G401.6 (cell line): ENCODE results near the gene ADSL.

Experiments used
- FAIRE-seq: peaks from 2 replicates; lab custom pipeline; 2012; peaks lifted over from hg19 to GRCh38; lab: Jason Lieb, UNC

Gene ADSL

DNA sequence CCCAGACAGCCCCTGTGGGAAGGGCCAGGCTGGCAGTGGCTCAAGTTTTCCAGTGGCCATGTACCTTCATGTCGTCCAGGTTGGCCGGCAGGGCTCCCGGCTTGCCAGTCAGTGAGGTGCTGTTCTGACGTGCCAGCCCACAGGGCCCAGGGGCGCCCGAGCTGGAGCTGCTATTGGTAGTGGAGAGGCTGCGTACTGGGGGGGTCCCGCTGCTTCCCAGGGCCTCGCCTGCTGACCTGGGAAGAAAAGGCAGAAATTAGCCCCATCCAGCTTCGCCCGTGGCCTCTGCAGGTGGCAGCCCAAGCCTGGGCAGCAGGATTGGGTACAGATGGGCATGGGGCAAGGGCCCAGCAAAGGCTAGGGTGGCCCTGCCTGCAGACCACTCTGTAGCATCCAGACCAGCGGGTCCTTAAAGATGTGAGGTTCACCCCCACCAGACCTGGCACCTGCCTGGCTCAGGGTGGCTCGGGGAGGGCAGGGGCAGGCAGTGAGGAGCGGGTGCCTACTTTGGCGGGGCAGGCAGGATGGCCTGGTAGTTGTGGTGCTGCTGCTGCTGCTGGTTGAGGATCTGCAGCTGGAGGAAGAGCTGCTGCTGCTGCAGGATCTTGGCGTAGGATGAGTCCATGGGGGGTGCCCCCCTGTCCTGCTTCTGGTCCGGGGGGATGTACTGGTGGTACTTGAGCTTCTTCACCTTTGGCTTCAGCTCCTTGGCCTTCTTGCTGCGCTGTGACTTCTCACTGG is 74.2 kb downstream of the ADSL start:
- no peak for FAIRE-seq

DNA sequence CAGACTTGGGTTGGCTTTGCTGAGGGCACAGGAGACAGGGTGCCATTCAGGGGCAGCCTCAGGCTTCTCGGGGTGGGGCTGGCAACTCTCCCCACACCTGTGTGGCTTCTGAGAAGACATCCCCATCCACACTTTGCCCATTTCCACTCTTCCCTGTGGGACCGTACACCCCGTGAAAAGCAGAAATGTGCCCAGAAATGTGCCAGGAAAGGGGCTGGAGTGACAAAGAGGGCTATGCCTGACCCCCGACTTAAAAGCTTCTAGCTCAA is 74.7 kb downstream of the ADSL start:
- FAIRE-seq = no peak

DNA sequence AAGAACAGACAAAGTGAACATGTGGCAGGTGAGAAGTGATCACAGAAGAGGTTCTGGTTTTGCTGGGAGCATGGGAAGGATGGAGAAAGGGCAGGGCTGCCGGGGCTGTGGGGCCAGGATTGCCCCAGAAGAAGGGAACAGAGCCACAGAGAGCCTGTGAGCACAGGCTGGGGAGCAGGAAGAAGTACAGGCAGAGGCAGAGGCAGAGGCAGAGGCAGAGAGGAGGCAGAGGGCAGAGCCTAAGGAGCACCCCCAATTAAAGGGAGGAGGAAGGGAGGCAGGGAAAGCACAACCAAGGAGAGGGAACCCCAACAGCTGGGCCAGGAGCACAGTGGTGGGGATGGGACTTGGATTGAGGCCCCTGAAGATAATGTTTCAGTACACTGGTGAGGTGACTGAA is 75.6 kb downstream of the ADSL start:
- no peak for FAIRE-seq

DNA sequence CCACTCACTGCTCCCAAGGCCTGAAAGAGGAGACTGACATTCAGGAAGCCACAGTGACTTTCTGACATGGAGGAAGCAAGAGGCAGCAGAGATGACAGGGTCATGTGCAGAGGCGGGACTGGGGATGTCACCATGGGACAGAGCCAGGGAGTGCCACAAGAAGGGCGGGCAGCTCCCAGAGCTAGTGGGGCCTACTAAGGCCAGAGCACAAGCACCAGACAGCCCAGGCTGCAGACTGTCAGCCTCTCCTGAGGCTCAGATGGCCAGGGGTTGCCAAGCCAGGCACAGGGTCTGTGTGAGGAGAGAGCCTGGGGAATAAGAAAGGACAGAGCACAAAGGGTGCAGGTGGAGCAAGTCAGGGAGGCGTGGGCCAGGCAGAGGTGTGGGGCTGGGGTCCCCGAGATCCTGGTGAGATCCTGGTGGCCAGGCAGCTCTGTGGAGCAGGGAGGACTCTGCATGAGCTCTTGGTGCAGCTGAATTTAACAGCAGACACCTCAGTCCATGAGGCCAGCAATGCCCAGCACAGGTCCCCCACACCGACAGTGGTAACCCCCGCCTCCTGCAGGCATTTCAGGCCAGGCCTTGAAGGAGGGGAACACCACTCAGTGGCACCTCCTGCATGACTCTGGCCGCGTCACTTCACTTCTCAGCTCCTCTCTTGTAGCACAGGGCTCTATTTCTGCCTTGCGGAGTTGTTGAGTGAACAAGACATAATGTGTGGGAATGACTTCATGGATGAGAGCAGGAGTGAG is 76.4 kb downstream of the ADSL start:
- no peak for FAIRE-seq

DNA sequence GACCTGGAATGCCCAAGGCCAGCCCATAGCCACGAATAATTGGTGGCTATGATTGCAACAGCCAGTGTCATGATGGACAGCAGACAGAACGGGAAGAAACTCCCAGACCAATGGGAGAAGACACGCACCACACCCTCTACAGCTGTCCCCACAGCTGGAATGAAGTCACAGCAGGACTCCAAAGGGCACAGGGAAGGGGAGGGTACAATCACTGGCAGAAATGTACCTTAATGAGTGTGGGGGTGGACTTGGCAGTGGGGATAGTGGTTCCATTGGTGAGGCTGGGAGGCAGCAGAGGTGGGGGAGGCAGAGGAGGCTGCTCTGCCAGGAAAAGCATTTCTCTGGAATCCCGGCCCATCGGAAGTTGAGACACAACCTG is 77.0 kb downstream of the ADSL start:
- FAIRE-seq = no peak

DNA sequence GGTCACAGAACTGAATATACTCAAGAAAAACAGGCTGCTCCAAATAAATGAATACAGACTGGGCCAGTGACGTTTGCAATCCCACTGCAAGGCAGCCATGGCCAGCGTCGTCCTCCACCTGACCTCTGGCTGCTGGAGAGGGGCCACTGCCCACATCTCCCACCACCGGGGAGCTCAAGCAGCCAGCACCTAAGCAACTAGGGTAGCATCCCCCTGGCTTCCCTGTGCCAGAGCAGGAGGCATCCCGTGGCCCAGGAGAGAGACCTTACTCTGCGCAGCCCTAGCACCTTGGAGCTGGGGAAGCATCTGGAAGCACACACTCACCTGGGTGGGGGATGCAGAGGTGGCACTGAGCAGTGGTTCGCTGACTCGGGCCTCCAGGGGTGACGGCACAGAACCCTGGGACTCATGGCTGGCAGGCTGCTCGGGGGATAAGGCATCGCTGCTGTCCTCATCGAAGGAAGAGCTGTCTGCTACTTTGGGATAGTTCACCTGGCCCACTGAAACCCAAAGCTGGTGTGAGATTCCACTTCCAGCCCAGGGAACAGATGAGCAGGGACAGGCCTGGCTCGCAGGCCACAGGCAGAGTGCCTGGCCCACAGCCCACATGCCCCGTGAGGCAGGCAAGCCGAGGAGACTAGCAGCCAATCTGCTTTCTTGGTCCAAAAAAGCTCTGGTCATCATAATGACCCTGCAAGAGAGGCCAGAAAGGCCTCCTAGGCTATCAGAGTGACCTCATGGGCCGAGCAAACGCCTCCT is 77.8 kb downstream of the ADSL start:
- no peak for FAIRE-seq

DNA sequence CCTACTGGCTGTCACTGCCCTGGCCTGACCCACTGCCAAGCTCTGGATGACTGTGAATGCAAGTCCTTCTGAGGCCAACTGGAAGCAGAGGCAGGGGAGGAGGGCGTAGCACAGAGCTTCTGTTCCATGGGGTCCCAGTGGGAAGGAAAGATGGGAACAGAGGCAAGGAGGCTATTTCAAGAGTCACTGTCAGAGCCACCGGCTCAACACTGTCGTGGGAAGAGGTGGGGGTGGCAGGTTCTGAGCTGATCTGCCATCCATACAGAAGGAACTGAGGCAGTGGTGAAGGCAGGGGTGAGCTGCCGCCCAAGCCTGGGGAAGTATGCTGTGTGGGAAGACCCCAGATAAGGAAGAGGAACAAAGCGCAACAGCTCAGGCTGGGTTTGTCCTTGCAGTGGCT is 78.8 kb downstream of the ADSL start:
- FAIRE-seq = no peak

DNA sequence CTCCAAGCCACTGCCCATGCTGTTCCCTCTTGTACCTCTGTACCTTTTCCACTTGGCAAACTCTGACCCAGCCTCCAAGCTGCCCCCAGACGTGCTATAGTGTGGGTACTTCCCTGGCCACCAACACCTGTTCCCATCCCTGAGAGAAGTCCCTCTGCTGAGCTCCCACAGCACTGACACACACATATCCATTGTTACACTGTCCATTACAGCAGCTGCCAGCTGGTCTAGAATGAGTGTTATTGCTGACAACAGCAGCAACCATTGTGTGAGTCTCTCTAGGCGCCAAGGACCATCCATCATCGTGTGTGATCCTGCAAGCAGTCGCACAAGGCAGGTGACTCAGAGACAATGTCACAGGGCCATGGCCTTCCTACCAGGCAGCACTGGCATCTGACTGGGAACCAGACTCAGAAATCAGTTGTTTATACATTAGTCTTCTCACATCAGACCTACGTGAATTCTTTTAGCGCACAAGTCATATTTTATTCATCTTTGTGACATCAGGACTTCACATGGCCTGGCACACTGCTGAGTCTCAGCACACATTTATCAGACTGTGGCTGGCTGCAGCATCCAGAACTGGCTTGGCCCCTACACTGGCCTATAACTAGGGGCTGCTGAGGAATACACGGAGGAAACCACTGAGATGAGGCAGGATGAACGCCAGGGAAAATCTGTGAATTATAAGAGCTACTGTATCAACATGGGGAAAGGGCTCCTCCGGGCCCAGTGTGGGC is 80.5 kb downstream of the ADSL start:
- FAIRE-seq = no peak

GRCh38 chr22:40428796-40429195 is 82.5 kb downstream of the ADSL start:
- FAIRE-seq = no peak

- FAIRE-seq = no peak
Observed at GRCh38 chr22:40429481-40429880, 83.2 kb downstream of the ADSL start.

- no peak for FAIRE-seq
Observed at GRCh38 chr22:40430991-40431390, 84.7 kb downstream of the ADSL start.

GRCh38 chr22:40432157-40432556 is 85.9 kb downstream of the ADSL start:
- no peak for FAIRE-seq

- no peak for FAIRE-seq
Observed at GRCh38 chr22:40432625-40433024, 86.3 kb downstream of the ADSL start.

- no peak for FAIRE-seq
Observed at GRCh38 chr22:40433416-40434090, 87.3 kb downstream of the ADSL start.

GRCh38 chr22:40434106-40434505 is 87.8 kb downstream of the ADSL start:
- FAIRE-seq = no peak

DNA sequence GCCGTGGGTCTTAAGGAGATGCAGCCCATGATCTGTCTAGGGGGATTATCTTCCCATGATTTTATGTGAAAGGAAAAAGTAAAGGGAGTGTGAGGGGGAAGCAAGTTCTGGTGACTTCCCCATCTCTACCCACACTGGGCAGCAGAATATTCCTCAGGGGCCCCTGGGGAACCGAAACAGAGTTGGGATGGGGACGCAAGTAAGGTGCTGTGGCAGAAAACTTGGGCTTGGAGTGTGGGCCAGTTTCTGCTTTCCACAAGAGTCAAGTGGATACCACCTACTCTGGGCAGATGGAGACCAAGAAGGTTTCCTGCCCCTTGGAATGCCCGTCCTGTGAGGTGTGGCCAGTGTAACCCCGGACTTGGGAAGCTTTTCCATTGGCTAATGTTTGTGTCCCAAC is 88.4 kb downstream of the ADSL start:
- FAIRE-seq = no peak

DNA sequence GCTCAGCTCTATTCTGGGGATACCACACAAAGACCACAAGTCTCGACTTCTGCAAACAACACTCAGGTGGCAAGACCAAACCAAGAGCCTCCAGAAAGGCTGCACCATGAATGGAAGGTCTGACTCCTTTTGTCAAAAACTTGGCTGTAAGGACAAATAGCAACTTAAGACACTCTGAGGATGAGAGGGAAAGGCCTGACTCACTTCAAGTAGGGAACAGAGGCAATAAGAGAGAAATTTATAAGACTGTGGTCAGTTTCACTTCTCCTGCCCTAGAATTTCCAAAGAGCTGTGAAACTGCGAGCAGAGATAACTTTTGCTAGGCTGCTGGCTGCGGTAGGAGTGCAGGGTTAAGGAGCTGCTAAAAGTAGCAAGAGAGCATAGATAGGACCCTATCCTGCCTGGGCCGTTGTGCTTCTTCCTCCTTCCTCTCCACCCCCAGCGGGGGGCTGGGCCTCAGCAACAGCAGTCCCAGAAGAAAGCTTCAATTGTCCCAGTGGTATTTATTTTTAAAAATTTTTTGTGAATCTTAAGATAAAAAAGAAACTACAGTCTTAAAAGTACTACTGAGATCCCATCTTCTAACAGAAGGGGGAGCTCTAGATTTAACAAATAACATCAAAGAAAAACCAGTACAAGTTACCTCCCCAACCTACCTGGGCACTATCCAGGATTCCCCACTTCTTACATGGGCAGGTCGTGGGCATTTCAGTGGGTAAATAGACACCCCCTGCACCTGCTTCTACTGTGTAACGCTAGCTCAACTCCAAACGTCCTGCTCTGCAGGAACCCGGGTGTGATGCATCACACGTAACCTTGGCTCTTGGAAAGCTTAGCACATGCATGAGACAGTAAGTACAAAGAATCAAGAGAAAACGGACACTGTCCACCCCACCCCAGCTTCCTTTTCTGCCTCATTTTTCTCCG is 90.5 kb downstream of the ADSL start:
- peak; percentile 89 for FAIRE-seq
